Activated CD8-positive, alpha-beta memory T cell treated with anti-CD3 and anti-CD28 coated beads for 48 hours (primary cell): Measurements from ENCODE around the gene AMPD3.
"Not testable (repeated sequence)": the region's sequence is repeated elsewhere in the genome, so short reads cannot be mapped to it uniquely, and the experiment has no call there.

Source experiments
- DNase-seq, 3 experiments: peaks; one replicate each; pipeline ENCODE4 v3.0.0-alpha.2; 2020; ENCODE audit warnings: low read depth in 2 of 3, low spot score in 2 of 3

The AMPD3 gene

DNA sequence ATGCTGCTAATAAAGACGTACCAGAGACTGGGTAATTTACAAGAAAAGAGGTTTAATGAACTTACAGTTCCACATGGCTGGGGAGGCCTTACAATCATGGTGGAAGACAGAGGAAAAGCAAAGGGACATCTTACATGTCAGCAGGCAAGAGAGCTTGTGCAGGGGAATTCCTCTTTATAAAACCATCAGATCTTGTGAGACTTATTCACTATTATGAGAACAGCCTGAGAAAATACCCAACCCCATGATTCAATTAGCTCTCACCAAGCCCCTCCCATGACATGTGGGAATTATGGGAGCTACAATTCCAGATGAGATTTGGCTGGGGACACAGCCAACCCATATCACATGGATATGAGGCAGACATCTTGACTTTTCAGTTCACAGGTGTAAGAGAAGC lies 18.4 kb upstream of the AMPD3 start:
- DNase-seq = not testable (repeated sequence)

DNA sequence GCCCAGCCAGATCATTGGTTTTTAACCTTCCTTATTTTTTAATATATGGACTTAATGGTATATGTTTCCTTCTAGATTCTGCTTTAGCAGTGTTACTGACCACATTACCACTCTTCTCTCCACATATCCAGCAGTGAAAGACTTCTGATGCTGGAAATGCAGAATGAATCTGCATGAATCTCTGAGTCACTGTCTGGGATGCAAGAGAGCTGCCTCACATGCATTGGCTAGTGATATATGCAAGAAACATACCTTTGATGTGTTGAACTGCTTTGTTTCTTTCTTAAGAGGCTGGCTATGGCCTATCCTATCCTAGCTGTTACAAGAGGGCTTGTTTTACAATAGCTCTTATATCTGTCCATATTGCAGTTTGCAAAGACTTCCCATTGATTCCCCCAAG lies 16.6 kb upstream of the AMPD3 start:
- DNase-seq = no peak

DNA sequence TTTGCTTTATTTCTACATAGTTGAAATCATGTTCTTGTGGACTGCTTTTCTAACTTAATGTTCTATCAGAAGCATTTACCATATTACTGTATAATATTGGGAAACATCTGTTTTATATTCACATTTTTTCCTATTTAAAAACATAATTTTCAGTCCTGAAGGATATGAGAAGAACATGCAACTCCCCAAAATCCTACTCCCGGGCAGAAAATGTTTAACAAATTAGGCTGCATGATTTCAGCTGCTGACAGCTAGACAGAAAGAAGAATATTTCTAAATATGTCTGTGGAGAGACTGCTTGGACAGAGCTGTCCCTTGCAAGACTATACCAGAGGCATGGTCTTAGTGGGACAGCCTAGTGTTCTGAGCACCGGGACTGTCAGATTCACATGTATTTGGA lies 15.7 kb upstream of the AMPD3 start:
- no peak for DNase-seq

DNA sequence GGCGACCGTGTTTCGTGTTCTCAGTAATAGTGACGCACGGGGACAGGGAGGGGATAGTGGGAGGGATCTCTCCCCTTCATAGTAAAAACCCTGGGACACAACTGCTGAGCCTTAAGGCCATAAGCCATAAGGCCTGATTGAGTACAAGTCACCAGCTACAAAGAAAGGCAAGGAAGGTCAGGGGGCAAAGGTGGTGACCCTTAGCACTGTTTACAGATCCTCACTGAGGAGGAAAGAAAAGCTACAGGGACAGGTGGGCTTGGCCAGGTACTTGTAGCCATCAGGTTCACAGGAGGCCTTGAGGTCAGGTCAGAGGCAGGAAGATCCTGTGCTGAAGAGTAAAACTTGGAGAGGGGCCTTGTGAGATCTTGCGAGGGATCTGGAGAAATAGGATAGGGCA lies 15.1 kb upstream of the AMPD3 start:
- DNase-seq = no peak

DNA sequence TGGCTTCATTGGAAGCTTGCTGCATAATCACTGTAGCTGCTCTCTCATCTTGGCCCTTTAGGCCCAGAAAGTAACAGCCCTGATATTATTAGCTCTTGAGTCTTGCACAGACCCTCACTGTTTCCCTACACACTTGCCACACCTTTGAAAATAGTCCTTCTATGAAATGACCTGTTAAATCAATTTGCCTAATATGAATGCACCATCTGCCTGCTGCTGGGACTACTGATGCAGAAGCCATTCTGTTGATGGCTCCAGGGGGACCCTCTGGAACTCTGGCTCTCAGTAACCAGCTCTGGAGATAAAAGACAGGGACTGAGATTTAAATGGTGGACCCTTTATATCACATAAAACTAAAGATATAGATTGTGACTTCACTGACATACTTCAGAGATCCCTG lies 14.7 kb upstream of the AMPD3 start:
- no peak for DNase-seq

DNA sequence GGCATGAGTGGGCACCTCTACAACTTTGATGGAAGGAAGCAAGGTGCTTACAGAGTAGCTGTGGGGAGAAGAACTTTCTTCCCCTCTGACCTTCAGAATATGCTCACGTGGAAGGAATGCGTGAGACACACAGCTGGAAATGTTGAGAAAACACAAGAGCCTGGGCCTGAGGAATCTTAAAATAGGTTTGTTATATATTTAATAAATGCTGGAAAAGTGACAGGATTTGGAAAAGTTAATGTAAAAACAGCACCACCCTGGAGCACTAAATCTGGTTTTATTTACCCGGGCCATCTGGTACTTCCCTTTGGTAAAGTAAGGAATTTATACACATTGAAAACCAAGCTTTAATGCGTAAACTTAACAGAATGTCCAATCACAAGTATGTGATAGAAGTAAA lies 14.0 kb upstream of the AMPD3 start:
- DNase-seq = no peak

DNA sequence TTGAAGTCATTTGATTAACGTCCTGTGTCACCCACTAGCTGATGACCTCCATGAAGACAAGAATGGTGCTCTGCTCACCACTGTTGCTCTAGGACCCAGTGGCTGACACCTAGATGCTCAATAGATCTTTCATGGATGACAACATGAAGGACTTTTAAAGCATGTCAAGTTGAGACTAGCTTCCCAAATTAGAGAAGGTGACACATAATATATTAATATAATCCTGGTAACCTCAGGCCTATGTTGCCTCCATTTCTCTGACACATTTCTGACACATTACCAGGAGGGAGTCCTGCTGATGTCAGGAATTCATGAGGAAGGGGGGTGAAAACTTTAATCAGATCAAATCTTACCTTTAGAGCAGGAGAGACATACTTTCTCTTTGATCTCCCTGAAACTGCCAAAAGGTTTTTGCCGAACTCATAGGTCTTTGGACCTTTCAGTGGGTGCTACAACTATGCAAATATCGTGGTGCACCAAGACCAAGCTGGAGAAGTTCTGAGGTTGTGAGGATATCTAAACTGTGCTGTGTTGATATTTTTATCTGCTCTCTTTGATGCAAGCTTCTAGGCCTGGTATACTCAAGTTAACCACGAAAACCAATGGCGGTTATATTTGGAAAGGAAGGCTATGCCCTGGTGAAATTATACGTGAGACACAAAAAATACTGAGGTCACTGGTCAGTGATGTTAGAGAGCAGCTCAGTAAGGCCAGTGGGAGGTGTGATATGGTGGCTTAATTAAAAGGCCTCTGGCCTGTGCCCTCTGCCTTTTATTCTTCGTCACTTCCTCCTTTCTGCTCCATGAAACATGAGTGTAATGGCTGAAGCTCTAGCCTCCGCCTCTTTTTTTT lies 13.2 kb upstream of the AMPD3 start:
- no peak for DNase-seq

DNA sequence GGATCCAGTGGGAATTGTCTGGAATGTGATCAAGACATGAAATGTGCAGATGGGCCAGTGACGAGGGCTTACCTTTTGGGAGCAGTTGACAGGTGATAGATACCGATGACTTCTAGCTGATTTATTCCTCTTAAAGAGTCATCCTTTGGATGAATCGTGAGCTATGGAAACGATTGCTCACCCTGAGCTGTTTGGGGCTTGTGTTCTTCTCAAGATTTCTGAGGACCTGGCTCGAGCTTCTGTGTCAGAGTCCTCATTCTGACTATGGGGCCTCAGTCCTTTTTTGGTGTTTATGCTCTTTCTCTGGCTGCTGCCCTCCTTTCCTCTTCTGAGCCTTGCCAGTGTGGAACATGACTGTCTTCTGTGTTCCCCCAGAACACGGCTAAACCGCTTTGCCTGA lies 11.9 kb upstream of the AMPD3 start:
- no peak for DNase-seq

DNA sequence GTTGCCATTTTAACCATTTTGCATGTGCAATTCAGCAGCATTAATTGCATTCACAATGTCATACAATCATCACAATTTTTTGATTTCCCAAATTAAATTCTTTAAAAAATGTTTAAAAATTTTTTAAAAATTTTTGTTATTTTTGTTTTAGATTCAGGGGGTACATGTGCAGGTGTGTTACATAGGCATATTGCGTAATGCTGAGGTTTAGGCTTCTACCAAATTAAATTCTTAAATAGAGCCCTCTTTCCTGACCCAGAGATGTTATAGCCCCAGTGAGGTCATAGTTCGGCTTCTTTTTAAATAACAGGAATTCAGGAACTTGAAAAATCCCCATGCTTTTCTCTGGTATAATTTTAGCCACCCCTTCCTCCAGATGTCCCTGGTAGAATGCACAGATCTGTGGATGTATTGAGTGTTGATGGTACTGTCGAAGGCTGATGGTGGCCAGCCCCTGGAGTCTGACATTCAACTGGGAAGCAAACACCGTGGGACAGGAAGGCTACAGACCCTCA lies 11.3 kb upstream of the AMPD3 start:
- DNase-seq = no peak

DNA sequence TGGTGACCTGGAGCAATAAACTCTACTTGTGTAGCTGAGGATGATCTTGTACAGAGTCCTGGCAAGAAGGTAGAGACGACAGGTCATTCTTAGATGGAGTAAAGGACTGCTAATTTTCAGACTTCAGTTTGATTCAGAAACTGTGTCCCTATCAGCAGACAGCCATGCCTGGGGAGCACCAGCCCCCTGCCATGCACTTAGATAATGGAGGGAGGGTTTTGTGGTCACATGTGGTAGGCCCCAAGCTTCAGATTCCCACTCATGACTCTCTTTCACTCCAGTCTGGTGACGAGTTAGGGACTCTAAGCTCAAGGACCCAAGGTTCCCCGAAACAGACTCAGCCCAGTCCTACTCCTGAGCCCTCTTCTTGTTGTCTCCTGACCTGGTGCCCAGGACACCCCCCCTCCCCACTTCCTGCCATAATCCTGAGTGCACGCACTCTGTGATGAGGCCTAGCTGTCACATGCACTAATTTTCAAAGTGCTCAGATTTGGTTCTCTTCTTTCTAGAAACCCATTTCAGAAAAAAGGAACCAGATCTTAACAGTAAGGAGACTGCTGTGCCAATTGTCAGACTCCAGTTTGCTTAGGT lies 10.2 kb upstream of the AMPD3 start:
- no peak for DNase-seq

DNA sequence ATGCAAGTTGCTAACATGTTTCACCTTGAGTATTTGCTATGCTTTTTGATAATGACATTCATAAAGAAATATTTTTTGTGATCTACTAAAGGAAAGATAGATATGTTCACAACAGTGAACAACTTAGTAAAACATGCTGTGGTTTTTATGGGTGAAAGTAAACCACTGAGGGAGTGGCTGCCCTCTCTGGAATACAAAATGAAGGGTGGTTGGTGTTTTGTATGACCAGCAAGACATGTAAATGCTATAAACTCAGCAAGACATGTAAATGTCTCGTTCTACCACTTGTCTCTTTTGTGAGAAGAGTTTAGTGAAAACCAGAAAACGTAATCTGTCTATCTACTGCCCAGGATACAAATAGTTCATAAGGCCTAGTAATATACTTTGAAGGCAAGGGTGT lies 7.6 kb upstream of the AMPD3 start:
- DNase-seq = no peak

DNA sequence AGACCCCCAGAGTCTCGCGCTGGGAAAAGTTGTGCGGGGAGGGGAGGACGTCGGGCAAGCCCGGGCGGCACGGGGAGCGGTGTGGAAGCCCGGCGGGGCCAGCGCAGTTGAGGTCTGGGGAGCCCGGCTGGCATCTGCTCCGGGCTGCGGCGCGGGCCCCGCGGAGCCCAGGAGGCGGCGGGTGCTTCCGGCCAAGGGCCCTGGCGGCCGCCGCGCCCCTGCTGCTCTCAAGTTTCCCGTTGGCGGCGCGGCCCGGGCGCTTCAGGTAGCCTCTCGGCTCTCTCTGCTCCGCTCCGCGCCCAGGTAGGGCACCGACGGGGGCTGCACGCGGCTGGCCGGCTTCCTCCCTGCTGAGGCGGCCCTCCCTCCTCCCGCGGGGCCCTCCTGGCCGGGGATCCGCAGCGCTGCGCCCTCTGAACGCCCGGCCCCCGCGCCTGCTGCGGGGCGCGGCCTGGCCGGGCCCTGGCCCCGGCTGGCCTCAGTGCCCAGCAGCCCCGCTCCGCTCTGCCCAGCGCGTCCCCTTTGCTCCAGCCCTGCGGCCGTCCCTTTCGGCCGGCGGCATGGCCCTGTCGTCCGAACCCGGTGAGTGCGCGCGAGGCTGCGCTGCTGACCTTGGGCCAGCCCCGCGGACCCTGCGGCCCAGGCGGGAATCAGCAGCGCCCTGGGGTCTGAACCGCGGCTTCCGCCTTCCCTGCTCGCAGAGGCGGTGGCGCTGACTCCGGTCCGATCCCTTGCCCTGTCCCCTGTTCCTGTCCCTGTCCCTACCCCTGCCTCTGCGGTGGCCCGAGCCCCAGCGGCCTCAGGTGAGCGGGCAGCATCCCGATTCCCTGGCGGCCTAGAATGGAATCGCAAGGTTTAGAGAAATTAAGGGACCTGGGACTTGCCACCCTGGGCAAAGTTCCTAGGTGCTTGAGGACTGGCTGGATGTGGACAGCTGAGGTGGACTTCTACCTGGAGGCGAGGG lies 4.3 kb upstream of the AMPD3 start:
- DNase-seq = no peak

DNA sequence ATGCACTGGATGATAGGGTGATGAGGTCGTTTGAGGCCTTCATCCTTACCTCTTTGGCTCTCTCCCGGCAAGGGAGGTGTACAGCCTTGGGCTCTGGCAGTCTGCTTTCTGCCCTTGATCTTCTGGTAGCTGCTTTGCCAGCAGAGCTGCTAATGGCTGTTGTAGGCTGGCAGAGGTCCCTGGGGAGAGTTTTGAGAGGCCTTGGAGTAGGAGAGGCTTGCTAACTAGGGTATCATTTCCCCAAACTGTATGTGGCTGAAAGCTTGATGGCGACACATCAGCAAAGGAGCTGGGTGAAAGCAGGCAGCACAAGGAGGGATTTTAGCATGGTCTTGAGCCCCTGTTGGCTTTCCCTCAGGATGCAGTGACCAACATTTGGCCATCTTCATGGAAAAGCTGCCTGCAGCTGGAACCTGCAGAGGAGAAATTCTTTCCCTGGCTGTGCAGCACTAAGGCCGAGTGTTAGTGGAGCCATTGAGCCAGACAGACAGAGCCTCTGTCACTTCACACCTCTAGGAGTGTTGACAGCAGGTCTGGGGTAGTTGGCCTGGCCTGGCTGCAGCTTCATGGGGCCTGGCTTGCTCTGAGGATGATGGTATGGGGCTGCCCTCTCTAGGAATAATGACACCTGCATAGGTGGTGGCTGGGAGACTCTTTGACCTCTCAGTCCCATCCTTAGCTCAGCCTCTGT lies 3.5 kb upstream of the AMPD3 start:
- DNase-seq = no peak

DNA sequence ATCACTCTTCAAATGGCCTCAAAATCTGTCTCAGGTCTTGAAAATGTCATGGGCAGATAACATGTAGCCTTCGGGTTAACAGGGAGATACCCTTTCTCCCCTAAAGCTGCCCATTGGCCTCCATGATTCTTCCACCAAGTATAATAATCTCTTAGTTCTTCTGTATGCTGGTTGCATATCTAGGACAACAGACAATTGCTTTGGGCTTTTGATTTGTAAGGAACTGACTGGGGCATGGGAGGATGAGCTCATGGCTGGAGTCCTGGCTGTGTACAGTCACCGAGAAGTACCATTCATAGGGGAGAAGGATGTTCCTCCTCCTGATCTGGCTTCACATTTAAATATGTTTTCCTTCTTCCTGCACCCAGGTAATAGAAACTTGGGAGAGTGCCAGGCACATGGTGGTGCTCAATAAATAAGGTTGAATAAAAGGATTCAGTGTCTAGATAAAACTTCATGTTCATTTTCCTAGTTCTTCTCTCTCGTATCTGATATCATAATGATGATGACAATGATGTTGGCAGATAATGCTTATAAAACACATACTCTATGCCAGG lies 2.8 kb upstream of the AMPD3 start:
- DNase-seq = no peak

DNA sequence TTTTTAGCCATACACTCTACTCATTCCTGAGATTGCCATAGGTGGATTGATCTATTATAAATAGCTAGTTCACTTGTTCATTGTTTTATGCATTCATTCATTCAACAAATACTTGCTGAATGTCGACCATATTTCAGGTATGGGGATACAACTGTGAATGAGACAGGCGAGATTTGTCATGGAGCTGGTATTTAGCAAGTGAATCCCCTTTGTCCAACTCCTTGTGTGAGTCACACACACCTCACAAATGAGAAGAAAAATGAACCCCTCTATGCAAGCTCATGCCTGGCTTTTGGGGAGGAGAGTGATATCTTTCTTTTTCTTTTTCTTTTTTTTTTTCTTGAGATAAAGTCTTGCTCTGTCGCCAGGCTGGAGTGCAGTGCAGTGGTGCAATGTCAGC lies 1.8 kb upstream of the AMPD3 start:
- DNase-seq = no peak

DNA sequence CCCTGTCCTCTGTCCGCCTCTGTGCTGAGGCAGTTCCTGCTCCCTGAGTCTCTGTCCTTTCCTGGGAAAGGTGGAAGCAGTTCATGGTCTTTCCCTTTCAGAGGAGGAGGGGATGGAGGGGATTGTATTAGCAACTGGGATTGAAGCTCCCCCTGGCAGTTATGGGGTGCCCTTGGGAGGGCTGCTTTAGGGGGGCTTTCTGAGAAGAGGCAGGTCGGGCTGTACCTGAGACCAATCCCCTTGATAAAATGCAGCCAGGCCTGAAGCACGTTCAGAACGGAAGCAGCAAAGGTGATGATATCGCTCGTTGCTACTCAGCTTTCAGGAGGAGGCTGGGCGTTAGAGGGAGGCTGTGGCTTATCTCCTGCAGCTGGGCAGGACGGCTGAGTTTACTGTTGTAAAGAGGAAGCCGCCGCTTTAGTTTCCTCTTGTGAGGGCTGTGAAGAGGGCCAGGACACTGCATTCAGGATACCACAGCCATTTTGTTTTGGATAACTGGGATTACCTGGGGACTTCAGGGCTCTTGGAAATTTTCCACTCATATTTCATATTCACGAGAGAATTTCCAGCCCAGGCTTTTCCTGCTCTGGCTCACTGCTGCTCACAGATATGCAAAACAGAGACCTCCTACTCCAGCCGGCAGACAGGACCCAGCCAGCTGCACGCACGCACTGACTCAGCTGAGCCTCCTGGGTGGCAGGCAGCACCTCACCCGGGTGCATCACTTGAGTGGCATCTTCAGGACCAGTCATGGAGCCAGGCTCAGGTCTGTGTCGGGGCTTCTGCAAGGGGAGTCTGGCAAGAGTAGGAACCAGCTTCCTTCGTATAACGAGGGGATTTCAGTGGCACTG lies 798 bp downstream of the AMPD3 start:
- DNase-seq = peak; percentile 32 to 57 (median 56)

DNA sequence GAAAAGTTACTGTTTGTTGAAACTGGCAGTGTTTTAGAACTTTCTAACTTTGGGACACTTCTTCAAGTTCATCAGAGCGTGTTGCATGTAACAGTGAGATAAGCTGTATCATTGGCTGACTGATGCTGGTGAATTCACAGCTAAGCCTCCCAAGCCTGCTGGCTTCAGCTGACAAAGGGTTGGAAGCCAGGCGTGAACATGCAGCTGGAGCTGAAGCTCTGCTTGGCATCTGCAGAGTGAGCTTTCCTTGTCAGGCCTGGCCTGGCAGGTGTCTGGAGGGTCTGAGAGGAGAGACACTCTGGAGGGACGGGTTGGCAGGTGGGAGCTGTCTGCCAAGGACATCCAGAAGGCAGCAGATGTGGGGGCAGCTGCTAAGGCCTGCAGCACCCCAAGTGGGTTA lies 1.5 kb downstream of the AMPD3 start:
- no peak for DNase-seq

DNA sequence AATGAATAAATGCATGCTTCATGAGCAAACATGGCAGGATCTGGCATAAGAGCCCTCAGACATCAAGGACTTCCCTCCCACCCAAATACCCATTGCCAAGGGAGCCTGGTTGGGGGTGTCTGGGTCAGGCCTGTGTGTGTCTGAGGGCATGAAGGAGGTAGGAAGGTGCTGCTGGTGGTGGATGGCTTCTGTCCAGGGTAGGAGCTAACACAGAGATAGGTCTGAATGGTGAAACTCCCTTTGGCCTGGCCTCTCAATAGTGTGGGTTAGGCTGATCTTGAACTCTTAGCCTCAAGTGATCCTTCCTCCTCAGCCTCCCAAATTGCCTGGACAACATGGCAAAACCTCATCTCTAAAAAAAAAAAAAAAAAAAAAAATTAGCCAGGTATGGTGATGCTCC lies 2.8 kb downstream of the AMPD3 start:
- no peak for DNase-seq

DNA sequence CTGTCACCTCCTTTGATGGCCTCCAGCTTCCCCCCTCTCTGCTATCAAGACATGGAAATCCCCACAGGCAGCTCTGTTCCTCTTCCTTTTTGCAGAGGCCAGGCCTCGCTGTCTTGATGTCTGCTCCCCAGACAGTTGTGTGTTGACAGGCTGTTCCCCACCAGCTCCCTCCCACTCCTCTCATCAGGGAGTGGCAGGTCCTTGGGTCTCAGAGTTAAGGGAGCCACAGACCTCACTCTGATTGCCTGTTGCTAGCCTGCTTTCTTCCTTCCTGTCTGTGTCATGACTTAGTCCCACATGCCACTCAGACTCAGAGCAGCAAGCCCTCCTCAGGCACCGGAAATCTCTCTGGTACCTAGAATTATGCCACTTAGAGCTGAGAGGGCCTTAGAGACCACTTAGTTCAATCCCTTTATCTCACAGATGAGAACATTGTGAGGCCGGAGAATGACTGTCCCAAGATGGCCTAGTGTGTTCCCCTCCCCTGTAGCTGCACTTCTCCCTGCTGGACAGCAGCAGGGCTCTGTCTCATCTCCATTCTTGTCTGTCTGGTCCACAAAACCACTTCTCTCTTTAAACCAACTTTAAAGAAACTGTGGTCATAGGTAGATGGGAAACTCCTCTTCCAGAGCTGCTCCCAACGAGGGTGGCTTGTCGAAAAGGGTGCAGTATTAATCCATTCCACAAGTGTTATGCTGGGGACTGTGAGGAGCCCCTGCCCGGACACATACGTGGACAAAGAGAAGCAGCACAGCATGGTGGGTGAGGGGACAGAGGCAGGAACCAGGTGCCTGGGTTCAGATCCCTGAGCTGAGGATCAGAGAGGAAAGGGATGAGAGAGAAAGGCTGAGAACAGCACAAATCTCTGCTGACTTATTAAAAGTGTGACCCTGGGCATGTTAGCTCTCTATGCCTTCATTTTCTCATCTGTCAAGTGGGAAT lies 4.2 kb downstream of the AMPD3 start:
- DNase-seq = peak in 1 of 3 experiments; percentile 35
